SK-N-MC (cell line): ENCODE measurements around the gene GRB2.

Experiments used
- EZH2 ChIP-seq: fragments of 200-600 bp; sonication (generic); IDR thresholded peaks from one replicate; pipeline ENCODE4 v1.6.1; 2017; ENCODE audit warnings: antibody characterized with exemption
- FOXP2 ChIP-seq: optimal IDR thresholded peaks from 2 replicates; pipeline ENCODE3; 2011; ENCODE audit warnings: mild to moderate bottlenecking, moderate library complexity; ENCODE audit not compliant: insufficient read depth; ENCODE audit errors: extremely low read length, control extremely low read depth
- POLR2AphosphoS5 ChIP-seq: IDR thresholded peaks from 2 replicates; pipeline ENCODE4 v1.6.1; 2012; ENCODE audit warnings: mild to moderate bottlenecking, low read depth, low read length, borderline replicate concordance

DNA sequence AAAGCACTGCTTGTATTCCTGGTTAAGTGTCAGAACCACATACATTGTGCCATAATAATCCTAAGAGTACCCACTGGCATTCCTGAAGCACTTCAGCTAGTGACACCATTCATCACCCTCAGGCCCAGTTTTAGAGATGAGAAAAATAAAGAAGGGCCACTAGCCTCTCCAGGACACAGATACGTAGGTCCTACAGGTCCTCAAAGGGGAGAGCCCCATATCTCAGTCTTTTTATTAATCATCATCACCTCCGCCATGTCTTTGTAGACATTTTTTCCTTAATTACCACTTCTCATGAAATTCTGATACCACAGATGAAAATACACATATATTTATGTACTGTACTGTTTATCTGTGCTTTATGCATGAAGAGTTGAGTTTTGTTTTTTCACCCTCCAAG lies 43.5 kb downstream of the GRB2 start:
- no peak for TF ChIP-seq POLR2AphosphoS5
- no peak for TF ChIP-seq EZH2
- no peak for TF ChIP-seq FOXP2
